Fibroblast of skin of left biceps (primary cell): ENCODE results near the gene CPNE1.
"Not testable (repeated sequence)": the region's sequence is repeated elsewhere in the genome, so short reads cannot be mapped to it uniquely, and the experiment has no call there.

ENCODE experiments used
- DNase-seq, 2 experiments: peaks; one replicate each; pipeline ENCODE4 v3.0.0-alpha.2; 2013; ENCODE audit warnings: low read depth in 2 of 2

Gene CPNE1

DNA sequence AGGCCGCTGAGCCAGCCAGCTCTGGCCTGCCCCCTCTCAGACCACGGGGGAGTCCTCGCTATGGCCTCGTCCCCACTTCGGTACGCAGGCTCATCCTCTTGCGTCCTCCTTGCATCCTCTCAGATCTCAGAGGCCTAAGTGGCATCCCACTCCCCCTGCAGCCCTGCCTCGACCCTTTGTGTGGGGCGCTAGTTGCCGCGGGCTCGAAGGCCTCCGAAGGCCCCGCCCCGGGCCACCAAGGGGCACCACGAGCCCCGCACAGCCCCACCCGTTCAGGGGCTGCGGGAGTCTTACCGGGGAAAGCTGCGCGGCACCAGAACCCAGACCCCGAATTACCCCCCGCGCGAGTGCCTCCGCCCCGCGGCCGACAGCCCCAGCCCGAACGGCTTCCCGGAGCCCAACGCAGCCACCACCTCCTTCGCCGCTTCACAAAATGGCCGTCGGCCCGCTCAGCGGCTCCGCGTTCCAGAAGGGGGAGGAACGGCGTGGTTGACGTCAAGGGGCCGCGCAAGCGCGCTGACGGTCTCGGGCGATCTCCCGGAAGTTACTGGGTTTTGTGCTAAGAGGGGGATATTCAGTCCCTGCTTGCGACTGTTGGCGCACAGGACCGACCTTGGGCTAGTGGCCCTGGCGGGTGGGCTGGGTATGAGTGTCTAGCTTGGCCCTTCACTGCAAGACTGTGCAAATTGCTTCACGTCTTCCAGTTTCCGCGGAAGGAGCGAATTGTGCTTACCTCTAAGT is at the start of gene CPNE1, which contains the start of gene RBM12:
Gene CPNE1 (minus strand): TSS at position 435 of the 741 bp plus-strand sequence. CDS start 31,977 bp downstream, outside the sequence.
Gene RBM12 (minus strand): TSS at position 435 of the 741 bp plus-strand sequence. CDS start 9,578 bp downstream, outside the sequence.
- DNase-seq: peak; percentile 69 to 73

DNA sequence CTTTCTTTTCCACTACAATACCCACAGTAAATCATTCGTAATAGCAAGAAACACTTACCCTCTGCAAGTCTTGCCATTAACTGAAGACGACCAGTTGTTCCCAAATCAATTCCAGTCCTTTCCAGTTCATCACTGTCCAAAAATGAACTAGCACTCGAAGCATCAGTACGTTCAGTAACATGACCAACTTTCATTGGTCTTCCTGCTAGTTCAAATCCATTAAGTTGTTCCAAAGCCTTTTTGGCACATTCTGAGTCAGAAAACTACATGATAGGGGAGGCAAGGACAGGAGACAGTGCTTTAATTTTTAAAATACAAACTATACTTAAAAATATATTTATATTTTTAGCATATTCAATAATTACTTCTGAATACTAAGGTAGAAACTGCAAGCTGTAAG is 49.4 kb upstream of the CPNE1 start:
- no peak for DNase-seq

DNA sequence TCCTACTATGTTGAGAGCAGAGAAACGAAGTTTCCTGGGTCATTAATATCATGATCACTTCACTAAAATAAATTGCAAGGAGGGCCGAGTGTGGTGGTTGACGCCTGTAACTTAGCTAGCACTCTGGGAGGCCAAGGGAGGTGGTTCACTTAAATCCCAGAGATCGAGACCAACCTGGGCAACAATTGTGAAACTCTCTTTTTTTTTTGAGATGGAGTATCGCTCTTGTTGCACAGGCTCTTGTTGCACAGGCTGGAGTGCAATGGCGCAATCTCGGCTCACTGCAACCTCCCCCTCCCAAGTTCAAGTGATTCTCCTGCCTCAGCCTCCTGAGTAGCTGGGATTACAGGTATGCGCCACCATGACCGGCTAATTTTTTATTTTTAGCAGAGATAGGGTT is 48.4 kb upstream of the CPNE1 start:
- not testable (repeated sequence) for DNase-seq

DNA sequence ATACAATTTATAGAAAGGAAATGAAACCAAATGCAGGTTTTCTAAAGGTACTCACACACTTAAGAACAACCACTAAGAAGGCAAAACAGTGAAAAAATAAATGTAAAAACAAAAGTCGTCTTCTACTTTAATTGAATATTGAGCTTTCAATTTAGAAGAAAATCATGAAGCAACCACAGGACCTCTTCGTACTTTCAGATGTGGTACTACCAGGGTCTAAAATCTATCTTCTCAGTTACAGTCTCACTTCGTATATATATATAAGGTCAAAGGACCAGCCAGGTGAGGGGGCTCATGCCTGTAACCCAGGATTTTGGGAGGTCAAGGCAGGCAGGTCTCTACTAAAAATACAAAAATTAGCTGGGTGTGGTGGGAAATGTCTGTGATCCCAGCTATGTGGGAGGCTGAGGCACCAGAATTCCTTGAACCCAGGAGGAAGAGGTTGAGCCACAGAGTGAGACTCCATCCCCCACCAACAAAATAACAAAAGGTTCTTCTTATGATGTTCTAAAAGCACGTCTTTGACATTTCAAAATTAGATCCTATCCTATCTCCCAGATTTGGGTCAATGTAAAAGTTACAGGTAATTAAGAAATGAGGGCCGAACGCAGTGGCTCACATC is 47.0 kb upstream of the CPNE1 start:
- no peak for DNase-seq

DNA sequence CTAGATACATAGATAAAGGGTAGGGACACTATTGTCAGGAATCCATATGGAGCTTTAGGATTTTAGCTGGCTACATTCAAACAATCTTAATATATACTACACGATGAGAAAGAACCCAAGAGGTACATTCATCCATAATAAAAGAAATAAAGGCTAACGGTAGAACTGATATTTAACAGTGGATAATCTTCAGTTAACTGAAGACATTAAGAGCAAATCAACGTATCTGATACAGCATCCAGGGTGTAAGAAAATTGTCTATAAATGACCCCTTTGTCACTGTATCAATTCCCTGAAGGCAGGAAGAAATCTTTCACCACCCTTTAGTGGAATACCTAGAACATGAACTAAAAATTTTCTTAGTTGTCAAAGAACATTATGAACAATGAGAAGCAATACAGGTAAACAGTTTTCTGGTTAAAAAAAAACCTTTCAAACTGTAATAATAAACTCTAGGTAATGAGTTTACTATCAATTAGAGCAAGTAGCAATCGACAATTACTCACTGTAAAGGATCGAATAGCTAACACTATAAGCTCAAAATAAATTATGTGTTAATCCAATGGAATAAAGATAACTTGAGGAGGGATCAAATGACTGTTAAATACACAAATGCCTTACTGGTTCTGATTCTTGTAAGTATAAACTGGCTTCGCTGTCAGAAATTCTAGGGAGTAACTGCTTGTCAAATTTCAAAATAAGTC is 46.3 kb upstream of the CPNE1 start:
- no peak for DNase-seq

DNA sequence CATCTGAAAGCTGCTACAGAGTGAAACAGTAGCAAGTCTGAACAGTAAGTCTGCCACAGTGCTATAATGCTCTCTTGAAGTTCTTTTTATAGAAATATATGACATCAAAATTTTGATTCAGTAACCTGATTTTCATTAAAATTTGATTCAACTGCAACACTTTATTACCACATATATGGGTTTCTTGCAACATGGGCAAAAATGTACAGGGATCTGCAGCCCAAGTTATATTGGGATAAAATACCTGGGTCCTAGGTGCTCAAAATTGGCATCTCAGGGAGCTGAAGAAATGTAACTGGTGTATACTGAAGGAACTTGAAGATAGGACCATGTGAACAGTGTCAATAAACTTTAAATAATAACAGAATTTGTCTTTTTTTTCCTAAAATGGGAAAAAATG is 45.3 kb upstream of the CPNE1 start:
- no peak for DNase-seq

DNA sequence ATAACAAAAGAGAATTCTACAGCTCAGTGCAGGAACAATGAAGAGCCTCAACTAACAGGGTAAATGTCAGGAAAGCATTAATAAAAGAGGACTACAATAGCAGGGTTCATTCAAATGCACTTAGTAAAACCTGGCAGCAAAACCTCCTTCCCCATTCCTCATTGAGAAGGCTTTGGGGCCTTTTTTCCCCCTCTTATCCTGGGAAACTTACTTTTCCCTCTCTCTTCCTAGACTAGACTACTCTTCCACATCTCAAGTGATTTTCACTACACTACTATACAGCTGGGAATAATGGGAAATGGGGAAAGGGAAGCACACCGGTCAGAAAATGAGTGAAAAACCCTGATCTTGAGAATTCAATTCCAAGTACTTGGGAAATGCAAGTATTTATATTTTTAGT is 44.6 kb upstream of the CPNE1 start:
- no peak for DNase-seq

DNA sequence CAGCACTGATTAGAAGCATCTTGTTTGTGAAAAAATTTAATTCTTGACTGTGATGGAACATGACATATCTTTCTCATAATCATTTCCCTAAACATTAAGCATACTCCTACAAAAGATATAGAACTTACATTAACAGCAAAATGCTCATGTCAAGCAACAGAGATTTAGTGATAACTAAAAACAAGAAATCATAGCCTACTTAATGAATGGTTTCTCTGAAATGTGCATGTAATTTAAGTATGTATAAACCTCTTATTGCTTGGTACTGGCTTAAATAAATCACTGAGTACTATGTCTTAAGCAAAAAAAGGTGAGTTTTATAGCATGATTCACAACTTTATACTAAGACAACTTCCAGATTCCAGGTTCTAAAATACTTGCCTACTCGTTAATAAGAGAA is 43.8 kb upstream of the CPNE1 start:
- no peak for DNase-seq

DNA sequence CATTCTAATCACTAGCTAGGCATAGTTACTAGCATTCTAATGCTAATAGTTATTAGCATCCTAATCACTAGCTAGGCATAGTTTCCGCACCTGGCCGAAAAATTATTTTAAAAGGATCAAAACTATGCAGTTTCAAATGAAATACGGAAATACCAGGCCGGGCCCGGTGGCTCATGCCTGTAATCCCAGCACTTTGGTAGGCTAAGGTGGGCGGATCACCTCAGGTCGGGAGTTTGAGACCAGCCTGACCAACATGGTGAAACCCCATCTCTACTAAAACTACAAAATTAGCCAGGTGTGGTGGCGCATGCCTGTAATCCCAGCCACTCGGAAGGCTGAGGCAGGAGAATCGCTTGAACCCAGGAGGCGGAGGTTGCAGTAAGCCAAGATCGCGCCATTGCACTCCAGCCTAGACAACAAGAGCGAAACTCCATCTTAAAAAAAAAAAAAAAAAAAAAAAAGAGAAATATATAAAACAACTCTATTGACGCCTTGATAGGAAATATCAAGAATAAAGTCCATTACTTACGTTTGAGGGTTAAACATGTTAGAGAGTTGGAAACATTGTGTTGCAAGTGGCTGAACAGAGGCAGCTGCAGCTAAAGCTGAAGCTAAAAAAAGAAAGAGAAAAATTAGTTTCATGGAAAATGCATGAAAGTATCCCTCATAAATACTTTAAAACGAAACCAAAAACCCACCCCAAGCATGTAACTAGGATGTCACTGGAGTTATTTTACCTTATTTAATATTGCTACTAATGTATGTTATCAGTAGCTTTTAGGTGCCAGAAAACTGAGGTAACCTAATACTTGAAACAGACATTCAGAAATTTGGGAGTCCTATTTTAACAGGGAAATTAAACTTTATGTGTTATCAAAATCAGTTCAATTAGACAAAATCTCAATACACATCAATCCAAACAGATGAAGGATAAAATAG is 42.2 kb upstream of the CPNE1 start:
- not testable (repeated sequence) for DNase-seq

DNA sequence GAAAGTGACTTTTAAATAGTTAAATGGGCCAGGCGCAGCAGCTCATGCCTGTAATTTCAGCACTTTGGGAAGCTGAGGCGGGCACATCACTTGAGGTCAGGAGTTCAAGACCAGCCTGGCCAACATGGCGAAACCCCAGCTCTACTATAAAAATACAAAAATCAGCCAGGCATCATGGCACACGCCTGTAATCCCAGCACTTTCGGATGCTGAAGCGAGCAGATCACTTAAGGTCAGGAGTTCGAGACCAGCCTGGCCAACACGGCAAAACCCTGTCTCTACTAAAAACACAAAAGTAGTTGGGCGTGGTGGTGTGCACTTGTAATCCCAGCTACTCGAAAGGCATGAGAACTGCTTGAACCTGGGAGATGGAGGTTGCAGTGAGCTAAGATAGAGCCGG is 41.2 kb upstream of the CPNE1 start:
- not testable (repeated sequence) for DNase-seq

DNA sequence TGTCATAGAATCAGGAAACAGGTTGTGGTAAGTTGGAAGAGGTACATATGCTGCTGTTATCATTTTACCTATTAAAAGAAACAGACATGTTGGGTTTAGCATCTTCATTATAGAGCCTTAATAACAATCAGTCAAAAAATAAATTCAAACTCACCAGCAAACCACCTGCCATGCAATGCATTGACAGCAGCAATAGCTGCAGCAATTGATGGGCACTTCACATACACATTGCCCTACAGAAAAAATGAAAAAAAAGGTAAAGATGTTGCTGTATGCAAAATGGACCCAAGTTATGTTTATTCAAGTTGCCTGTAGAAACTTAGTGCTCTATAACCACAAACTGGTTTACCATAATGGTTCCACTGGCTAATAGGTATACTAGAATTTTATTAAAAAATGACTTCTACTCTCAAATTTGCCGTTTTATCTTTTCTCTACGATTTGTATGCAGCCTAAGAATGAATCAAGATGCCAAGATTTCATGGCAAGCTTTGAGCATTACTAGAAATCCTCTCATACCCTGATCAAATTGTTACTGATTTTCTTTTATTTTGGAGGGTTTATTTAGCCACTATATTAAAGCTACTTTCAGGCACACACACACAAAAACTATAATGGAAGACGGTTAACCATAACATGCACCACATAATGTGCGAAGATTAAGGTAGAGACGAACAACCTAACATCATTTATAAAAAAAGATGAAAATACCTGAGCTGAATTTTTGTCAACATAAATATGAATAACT is 40.0 kb upstream of the CPNE1 start:
- DNase-seq: no peak

DNA sequence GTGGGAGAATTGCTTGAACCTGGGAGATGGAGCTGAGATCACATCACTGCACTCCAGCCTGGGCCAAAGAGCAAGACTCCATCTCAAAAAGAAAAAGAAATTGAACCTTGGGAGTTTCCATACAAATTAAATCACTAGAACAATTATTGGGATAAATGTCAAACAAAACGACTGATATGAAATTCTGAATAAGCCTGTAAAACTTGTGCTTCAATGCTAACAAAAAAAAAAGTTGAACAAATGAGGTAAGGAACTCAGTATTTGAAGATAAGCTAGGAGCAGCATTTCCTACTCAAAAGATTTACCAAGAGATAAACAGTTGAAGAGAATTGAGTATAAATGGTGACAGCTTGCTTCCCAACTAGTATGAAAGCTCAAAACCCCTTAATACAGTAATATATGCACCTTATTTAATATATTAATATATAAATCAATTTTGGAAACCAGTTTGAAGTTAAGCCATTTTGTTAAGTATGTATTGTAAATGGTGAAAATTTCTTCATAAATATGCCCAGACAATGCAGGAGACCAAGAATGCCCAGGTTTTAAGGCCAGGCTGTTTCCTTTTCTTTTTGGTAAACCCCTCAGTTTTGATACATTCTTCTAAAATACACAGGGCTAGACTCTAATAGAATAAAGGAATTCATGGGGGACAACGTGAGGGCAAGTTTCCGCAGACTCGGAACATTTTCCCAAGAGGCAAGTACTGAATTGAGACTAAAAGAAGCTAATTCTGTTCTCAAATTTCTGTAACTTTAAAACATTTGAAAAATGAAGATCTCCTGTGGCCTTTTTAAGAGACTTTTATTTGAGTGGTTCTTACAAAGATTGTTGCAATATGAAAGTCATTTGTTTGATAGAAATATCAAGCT is 38.4 kb upstream of the CPNE1 start:
- no peak for DNase-seq

DNA sequence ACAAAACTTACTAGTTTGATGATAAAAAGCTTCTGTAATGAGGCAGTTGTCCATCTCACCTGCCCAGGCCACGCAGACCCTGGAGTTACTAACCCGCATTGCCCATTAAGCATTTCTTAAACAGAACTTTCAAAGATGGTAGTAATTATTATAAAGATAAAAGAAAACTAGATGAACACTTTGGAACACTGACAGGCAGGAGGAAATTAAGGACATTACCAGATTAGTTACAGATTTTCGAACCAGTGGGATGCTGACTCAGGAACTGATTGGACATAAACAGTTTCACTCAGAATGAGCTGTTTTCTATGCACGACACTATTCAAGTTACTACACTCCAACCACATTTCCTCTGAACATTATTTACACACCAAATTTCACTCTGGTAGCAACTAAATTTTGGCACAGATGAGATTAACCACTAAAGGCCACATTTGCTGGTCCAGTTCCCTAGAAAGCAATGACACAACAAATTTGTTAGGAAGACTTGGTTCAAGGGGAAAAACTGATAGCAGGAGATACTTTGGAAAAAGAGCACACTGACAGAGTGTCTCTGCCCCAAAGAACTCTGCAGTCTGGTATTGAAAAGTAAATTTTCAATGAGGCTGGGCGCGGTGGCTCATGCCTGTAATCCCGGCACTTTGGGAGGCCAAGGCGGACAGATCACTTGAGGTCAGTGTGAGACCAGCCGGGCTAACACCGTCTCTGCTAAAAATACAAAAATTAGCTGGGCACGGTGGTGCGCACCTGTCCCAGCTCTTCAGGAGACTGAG is 37.5 kb upstream of the CPNE1 start:
- DNase-seq: peak; percentile 39 to 42

DNA sequence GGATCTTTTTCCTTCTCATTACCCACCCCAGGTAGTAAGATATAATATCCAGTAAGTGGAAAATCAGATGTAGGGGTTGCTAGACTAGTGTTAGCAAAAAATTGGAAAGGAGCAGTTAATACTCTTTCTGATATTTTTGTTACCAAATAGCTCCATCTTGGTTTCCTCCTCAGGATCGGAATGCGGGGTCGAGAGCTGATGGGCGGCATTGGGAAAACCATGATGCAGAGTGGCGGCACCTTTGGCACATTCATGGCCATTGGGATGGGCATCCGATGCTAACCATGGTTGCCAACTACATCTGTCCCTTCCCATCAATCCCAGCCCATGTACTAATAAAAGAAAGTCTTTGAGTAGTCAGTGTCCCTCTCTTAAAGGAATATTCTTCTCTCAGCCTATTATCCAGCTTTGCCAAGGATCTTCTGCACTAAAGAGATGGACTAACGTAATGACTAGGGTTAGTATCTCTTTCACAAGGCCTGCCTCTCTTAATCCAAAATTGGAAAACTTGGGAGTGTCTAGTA is 36.0 kb upstream of the CPNE1 start:
- no peak for DNase-seq

DNA sequence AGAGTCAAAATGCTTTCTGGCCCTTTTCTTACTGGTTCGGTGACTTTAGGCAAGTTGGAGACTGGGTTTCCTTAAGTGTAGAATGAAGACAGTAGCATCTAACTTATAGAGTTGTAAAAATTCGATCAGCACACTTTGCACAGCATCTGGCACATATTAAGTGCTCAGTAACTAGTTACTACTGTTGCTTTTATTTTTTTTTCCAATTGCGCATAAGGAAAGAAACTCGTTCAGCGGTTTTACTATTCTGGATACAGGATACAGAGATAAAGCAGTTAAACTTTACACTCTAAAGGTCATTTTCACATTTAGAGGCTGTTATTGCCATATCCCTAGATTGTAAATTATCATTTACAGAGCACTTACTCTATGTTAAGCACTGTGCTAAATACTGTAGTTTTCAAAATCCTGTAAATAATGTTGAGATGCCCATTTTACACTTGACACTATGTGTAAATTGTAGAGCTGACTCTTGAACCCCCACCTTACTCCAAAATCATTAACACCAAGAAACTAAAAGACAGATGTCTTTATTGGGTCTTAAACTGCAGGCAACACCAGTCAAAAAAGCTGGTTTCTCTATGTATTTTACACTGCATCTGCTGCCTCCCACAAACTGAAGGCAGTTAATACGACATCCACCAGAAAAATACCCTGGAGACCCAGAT is 35.4 kb upstream of the CPNE1 start:
- no peak for DNase-seq

DNA sequence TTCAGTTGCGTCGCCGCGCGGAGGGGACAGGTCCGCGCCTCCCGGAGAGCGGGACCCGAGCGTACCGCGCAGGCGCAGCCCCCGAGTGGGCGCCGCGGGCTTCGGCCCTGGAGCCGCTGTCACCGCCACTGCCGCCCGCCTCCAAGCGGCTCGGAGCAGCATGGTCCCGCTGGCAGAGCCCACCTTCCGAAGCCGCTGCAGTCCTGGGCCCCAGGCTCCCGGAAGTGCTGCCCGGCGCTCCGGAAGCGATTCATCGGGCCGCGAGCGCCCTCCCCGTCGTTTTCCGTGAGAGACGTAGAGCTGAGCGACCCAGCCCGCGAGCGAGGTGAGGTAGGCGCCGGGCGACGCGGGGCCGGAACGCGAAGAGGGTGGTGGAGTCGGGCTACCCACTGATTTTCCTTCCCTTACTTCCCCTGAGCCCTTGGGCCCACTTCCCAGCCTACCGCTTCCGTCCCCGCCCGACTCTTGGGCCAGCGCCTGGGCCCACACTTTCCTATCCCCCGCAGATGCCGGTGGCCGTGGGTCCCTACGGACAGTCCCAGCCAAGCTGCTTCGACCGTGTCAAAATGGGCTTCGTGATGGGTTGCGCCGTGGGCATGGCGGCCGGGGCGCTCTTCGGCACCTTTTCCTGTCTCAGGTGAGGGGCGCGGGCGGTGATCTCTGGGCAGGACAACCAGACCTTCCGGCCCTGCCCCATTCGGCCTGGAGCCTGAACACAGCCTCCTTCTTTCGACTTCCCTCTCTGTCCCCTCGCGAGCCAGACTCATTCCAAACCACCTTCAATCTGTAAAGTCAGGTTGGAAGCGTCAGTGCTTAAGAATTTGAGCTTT is 34.6 kb upstream of the CPNE1 start, which contains the start of the genes NFS1 and ROMO1:
Gene NFS1 (minus strand): TSS at position 226 of the 830 bp plus-strand sequence. CDS start 64 bp downstream, at position 162.
Gene ROMO1 (plus strand): TSS at position 279 of the 830 bp plus-strand sequence. CDS start 228 bp downstream, at position 507.
- peak; percentile 45 to 46 for DNase-seq
